NCI-H2107 treated with DMSO at 0.1 percent for 48 hours (cell line): ENCODE measurements around the gene EXOC6.
"Not testable (repeated sequence)": the region's sequence is repeated elsewhere in the genome, so short reads cannot be mapped to it uniquely, and the experiment has no call there.

Experiments used
- DNase-seq: peaks from one replicate; lab custom pipeline; 2025; ENCODE audit not compliant: unreplicated experiment; lab: John Stamatoyannopoulos, UW

Gene EXOC6

DNA sequence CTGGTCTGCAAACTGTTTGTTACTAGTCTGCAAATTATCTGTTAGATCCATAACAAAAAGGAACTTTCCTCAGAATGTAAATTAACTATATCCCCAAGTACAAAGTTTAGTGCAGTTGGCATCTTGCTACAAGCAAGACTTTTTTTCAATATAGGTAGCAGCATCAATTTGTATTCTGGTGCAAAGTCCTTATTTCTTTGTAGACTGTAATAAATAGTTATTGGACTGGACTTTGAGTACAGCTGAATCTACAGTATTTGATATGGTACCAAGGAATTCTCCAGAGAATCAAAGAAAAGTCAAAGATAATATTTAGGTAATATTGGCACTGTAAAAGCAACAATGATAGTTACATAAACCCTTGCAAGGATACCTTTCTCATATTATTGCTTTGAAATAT is 89.6 kb downstream of the EXOC6 start:
- no peak for DNase-seq

DNA sequence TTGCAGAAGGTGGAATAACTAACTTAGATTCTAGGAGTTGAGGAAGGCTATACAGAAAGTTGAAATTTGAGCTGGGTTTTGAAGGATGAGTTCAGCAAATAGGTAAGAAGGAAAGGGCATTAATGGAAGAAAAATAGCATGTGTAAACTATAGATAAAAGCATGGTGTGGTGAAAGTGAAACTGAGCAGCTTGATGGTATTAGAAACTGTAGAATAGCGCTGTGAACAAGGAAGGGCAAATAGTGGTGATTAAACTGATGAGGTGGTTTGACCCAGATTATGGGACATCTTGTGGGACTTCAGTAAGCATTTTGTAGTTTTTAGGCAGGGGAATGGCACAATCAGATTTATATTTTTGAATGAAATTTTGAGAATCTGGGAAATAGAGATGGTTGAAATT is 90.5 kb downstream of the EXOC6 start:
- DNase-seq, result no peak

DNA sequence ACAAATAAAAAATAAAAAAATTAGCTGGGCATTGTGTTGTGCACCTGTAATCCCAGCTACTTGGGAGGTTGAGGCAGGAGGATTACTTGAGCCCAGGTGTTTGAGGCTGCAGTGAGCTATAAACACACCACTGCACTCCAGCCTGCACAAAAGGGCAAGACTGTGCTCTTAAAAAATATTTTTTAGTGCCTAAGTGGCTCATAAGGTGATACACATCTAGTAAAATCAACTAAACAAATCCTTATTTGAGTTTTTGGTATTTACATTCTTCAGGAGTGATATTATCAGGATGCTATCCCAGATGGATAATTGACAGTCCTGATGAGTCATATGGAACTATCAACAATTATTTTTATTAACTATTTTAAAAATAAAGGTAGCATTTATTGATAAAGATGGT is 93.9 kb downstream of the EXOC6 start:
- DNase-seq, result no peak

DNA sequence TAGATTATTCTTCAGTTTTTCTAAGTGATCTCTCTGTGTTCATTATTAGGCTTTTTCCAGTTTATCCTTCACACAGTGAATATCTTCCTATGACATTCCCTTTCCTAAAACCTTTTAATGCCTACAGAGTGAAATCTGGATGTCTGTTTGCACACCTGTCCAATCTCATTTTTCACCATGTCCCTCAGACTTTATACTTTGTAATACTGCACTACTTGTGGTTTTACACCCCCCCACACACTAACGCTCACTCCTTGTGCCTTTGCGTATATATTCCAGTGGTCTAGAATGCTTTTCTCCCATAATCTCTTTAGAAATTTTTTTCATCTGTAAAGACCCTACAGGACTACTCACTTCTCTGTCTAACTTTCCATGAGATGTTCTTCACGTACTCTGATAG is 98.2 kb downstream of the EXOC6 start:
- no peak for DNase-seq

DNA sequence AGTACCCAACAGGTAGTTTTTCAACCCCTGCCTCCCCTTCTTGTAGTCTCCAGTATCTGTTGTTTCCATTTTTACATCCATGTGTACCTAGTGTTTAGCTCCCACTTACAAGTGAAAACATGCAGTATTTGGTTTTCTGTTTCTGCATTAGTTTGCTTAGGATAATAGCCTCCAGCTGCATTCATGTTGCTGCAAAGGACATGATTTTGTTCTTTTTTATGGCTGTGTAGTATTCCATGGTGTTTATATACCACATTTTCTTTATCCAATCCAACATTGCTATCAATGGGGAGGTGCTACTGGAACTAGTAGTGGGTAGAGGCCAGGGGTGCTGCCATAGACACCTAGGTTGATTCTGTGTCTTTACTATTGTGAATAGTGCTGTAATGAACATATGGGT is 104.3 kb downstream of the EXOC6 start:
- not testable (repeated sequence) for DNase-seq

DNA sequence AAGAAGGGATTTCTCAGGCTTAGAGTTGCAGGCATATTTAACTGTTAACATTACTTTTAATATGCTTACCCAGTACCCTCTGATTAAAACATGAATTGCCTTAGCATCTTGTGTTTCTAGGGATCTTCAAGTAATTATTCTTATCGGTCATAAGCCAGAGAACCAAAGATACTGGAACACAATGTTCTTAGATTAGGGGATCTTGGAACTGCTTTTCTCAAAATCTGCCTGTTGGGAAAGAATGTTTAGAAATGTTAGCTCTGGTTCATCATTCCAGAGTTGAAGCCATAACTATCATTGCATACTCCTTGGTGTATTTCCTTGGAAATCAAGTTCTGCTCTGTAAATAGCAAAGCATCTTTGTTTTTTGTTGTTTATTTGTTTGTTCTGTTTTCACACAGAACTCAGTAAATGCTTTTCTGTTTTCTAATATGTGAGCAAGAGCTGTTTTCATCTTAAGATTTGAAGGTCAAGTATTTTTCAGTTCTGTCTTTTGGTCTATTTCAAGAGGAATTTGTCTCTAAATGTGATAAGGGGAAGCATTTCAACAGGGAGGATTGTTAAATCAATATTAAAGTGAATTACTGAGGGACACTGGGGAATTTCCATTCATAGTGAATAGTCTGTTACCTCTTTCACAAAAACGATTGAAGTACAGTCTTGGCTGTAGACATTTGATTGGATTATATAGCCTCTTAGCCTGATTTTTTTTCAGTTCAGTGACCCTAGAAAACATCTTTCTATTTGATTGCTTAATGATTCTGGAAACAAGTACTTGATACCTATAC is 109.1 kb downstream of the EXOC6 start:
- no peak for DNase-seq

DNA sequence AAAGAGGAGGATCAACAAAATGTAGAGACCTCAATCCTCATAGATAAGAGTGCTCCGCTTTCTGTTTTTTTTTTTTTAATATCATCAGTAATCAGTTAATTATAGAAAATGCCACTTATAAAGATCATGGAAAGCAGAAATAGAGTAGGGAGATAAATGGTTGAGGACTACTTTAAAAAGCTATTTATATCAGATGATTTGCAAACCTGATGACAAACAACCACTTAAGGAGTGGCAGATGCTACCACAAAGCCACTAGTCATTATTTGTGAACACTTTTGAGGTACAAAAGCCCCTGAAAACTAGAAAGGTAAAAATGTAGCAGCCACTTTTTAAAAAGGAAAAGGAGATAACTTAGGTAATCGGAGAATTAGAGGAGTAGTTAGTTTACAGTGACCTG is 113.3 kb downstream of the EXOC6 start:
- DNase-seq, result no peak

DNA sequence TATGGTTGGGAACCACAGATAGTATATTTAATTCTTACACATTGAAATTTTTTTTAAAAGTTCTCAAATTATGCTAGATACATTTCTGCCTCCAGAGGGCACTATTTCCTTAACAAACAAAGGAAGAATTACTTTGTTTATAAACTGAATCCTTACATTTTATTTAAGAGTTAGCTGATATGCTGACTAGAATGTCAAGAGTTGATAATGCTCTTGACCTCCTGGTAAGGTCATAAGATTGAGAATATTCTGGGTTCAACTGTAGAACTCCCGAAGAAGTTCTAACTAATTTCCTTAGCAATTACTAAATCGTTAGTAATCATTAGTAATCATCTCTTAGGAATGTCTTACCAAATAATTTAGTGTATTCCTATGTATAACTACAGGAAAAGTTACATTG is 117.0 kb downstream of the EXOC6 start:
- no peak for DNase-seq

DNA sequence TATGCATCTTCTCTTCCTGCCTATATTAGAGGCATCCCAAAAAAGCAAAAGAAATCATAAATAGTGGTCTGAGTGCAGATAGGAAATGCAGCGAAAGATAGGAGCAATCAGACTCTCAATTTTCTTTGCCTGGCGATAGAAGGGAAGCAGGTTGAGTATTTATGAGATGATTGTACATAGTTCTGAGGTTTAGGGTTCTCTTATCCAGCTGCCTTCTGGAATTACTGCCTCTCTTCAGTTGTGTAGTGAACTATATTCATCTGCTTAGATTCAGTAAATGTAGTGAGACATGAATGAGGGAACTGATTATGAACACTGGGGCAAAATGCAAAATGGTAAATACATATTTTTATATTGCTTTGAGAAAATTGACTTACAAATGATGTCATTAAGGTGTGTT is 119.3 kb downstream of the EXOC6 start:
- no peak for DNase-seq

DNA sequence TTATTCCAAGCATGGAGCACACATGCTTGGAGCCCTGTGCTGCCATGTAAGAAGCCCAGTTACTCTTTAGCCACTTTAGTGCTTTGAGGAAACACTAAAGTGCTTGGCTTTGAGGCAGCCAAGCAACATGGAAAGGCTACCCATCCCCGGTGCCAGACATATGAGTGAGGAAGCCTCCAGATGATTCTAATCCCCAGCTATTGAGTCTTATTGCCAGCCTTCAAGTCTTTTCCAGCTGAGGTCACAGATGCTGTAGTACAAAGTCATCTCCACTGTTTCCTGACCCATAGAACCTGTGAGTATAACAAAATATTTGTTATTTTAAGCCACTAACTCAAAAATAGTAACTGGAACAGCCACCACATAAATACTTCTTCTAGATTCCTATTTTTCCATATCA is 120.8 kb downstream of the EXOC6 start:
- DNase-seq, result no peak

DNA sequence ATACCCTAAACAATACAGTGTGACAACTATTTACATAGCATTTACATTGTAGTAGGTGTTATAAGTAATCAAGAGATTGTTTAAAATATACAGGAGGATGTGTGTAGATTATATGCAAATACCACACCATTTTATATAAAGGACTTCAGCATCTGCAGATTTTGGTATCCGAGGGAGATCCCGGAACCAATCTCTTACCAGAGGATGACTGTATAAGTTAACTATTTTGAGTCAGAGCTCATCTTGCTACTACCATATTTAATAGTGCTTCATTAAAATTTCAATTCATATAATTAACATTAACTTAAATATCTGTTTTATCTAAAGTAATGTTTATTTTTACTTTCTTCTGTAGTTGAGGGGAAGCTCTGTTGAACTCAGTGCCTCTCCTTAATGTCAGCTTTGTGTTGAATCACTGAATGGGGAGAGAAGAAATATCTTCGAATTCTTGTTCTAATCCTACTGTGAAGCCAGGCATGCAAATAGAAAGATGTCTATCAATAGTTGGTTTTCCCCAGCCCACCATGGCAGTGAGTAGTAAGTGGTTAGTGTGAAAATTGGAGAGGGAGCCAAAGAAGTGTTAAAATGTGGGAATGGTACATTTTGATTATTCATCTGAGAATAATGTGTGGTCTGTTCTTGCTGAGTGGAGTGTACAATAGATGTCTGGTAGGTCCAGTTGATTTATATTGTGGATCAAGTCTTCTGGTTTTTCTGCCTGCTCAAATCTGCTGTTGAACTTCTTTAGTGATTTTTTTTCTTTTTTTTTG is 122.2 kb downstream of the EXOC6 start:
- DNase-seq, result no peak

DNA sequence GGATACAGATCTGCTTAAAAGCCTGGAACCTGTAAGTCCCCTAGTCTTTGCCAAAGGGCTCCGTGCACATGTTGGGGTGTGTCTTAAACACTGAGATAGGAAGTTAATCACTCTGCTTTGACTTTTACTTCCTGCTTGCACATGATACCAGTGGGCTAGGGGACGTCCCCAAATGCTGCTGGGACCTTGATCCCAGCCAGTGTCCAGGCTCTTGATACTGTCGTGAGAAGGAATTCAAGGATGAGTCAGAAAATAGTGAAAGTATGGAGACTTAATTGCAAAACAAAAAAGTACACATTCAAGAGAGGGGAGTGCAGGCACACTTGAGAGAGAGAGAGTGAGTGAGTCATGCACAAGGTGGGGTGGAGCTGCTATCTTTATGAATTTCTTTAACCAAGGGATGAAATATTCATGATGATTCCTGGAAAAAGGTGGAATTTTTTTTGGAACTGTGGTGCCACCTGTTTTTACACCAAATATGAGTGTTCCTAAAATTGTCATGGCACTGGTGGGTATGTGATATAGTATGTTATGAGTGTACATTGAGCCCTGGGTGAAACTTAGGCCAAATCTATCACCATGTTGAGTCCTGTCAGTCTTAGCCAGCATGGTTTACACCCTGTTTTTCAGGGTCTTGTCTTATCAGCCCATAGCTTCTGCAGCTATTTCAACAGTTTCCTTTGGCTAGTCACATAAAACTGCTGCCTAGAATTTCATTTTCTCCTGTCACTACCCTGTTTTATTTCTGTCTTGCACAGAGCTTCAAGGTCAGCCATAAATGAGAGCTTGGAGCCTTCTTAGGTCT is 123.9 kb downstream of the EXOC6 start:
- DNase-seq, result no peak

DNA sequence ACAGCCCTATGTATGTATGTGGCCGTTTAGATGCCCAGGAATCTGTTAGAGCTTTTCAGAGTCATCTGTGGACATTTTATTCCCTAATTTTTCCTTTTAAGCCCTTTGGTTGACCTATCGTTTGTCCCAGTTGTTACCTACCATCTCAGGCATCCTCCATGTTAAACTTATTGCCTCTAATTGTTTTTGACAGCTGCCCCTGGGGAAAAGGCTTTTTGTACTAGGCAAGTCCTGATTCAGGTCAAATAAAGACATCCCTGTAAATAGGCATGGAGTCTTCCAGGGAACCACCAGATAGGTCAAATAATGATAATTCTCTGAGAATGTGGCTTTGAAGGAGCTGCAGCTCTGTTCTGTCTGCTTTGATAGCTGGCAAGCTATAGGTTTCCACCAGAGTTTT is 124.6 kb downstream of the EXOC6 start:
- no peak for DNase-seq

DNA sequence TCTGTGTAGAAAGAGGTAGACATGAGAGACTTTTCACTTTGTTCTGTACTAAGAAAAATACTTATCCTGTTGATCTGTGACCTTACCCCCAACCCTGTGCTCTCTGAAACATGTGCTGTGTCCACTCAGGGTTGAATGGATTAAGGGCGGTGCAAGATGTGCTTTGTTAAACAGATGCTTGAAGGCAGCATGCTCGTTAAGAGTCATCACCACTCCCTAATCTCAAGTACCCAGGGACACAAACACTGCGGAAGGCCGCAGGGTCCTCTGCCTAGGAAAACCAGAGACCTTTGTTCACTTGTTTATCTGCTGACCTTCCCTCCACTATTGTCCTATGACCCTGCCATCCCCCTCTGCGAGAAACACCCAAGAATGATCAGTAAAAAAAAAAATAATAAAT is 128.0 kb downstream of the EXOC6 start:
- DNase-seq, result not testable (repeated sequence)

DNA sequence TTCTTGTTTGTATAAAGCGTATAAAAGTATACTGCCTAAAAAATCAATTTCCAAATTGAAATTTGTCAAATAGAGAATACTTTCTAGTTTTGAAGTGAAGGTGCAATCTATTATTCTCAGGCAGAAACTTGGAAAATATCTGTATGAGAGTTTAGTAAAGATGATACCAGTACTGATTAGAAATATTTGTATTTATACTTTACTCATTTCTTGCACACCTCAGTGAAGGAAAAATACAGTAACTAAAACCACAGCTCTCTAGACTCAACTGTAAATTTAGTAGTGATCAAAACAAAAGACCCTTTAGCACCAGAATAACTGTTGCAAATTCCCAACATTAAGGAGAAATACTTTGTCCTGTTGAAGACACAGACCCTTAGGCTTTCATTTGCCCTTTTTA is 140.9 kb downstream of the EXOC6 start:
- no peak for DNase-seq

DNA sequence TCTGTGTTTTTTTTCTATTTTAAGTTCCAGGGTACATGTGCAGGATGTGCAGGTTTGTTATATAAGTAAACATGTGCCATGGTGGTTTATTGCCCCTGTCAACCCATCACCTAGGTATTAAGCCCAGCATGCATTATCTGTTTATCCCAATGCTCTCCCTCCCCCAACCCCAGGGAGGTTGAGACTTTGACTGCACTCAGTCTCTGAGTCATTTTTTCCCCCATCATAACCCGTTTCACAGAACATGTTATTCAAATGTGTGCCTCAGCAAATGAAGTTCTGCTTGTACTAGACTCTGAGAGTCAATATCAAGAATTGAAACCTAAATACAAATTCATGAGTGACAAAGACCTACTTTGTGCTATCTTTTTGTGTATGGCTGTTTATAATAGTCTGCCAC is 142.3 kb downstream of the EXOC6 start:
- no peak for DNase-seq

DNA sequence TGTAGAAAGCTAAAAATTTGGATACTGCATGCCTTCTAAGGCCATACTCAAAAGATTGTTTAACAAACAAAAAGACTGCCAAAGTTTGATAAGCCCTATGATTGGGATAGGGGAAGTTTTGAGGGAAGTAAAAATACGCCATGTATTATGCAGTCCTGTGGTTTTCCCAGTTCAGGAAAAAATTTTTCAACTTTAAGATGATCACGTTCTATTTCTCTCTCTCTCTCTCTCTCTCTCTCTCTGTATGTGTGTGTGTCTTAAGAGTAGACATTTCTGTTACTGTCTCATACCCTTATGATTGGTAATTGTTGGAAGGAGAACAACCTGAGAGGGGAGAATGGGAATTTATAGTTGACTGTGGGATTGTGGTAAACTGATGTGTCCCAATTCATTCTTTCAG is 143.2 kb downstream of the EXOC6 start:
- DNase-seq, result no peak

DNA sequence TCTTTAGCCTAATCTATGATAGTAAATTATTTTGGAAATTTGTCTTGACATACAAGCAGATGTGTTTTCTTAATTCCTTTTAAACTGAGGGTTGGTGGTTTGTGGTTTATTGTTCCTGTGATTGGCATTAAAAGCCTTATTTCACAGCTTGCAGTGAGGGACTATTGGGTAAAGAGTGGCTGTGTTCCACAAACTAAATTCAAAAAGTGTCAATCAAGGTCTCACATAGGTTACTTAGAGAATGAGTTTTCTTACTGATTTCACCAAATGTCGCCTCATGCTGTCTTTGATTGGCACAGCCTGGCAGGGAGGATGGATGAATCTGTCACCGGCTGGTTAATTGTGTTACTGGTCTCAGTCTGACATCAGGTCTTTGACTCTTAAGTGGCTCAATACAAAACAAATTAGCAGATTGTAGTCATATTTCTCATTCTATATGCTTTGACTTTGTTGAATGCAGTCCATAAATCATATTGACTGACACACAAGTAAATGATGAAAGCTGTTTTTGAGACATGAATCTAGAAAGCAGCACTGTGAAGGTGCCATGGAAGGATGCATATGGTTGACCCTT is 145.5 kb downstream of the EXOC6 start:
- peak; percentile 31 for DNase-seq

DNA sequence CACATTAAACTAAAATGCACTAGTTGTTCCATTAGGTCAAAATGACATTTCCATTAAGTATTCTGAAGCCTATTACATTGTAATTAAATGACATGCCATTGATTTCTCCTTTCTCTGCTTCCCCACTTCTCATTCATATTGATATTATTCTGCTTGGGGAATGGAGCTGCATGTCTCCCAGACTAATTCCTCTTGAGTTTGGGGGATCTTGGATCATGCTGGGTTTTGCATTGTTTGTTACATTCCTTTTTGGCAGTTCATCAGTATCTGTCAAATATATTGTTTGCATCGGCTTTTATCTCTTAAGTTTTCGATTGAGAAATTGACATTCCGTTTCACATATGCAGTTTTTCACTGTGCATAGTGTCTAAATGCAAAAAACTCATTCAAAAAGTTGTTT is 147.2 kb downstream of the EXOC6 start:
- DNase-seq, result no peak

DNA sequence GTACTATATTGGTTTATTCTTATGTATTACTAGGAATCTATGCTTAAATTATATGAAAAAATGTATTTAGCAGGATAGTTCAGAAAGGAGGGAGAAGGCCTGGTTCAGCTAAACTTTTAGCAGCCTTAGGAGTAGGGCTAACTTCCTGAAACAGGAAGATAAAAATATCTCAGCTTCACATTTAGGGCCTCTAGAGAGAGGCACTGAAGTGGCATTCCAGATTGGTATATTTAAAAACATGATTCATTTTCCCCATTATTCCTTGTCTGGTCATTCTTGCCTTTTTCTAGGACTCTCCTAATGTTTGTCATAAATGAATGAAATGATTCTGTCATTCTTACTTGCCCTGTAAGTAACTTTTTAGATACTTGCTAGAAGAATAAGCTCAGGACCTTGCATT is 149.3 kb downstream of the EXOC6 start:
- DNase-seq, result no peak

DNA sequence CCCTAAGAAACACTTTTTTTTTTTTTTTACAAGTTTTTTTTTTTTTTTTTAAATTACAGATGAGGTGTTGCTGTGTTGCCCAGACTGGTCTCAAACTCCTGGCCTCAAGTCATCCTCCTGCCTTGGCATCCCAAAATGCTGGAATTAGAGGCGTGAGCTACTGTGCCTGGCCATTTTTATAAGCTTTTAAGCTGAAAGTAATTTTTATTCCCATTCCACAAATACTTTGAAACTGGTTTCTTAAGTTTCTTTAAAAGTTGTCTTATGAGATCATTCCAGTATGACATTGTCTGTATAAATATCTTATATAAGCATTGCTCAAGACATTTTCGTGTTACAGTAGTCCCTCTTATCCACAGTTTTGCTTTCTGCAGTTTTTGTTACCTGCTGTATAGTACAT is 150.9 kb downstream of the EXOC6 start:
- DNase-seq, result no peak
